PC-9 (cell line): ENCODE results near the gene MRPS23. TPM values are rescaled to one million over a fixed set of nuclear protein-coding genes. Genes with fewer than 3 reads are reported as not detected.

Experiments
- BruUV-seq: library from RNA; stranded (reverse); fragments of 400-500 nt; replicated peaks from 2 replicates; lab custom pipeline; 2021; lab: Mats Ljungman, UMichigan
- CTCF ChIA-PET: fragments of 300-600 bp; sonication (Branson Sonifier 250); formaldehyde crosslinking; loops from one replicate; lab custom pipeline; 2022; ENCODE audit warnings: antibody characterized with exemption; lab: Charles Lee
- POLR2A ChIA-PET: fragments of 300-600 bp; sonication (Branson Sonifier 250); formaldehyde crosslinking; loops from one replicate; lab custom pipeline; 2022; ENCODE audit warnings: antibody characterized with exemption; ENCODE audit not compliant: unreplicated experiment; lab: Charles Lee
- DNase-seq, 2 experiments: peaks; one replicate each; pipeline versions ENCODE4 v3.0.0 to v3.0.0-alpha.2; 2015 to 2022; ENCODE audit warnings: mixed read lengths in 1 of 2
- H2AFZ ChIP-seq: fragments of 200-600 bp; sonication (generic); 2 replicates; pipeline ENCODE4 v1.8.1; 2017; ENCODE audit warnings: antibody characterized with exemption
- H3F3A ChIP-seq: fragments of 200-600 bp; sonication (generic); 2 replicates; pipeline ENCODE4 v1.8.1; 2017; ENCODE audit warnings: antibody characterized with exemption, mild to moderate bottlenecking, low read depth; ENCODE audit not compliant: insufficient read depth
- H3K27ac ChIP-seq: fragments of 200-600 bp; sonication (generic); 2 replicates; pipeline ENCODE4 v1.6.1; 2016; ENCODE audit warnings: mixed run types
- H3K27me3 ChIP-seq: fragments of 200-600 bp; sonication (generic); 2 replicates; pipeline ENCODE4 v1.6.1; 2016; ENCODE audit warnings: low read depth, mixed run types; ENCODE audit not compliant: insufficient read depth
- H3K36me3 ChIP-seq: fragments of 200-600 bp; sonication (generic); 2 replicates; pipeline ENCODE4 v1.6.1; 2016; ENCODE audit warnings: low read depth, mixed run types
- H3K4me1 ChIP-seq: fragments of 200-600 bp; sonication (generic); replicated peaks from 2 replicates; pipeline ENCODE4 v1.6.1; 2016; ENCODE audit warnings: mixed run types; ENCODE audit not compliant: insufficient read depth
- H3K4me2 ChIP-seq: fragments of 200-600 bp; sonication (generic); 2 replicates; pipeline ENCODE4 v1.6.1; 2017; ENCODE audit warnings: mixed run types
- H3K4me3 ChIP-seq: fragments of 200-600 bp; sonication (generic); 2 replicates; pipeline ENCODE4 v1.6.1; 2016; ENCODE audit warnings: mixed run types
- H3K79me2 ChIP-seq: fragments of 200-600 bp; sonication (generic); 2 replicates; pipeline ENCODE4 v1.6.1; 2017; ENCODE audit warnings: low read depth, mixed run types
- H3K9me2 ChIP-seq: fragments of 200-600 bp; sonication (generic); 2 replicates; pipeline ENCODE4 v1.8.1; 2017; ENCODE audit warnings: mild to moderate bottlenecking; ENCODE audit not compliant: insufficient read depth
- H3K9me3 ChIP-seq: fragments of 200-600 bp; sonication (generic); 2 replicates; pipeline ENCODE4 v1.8.1; 2016; ENCODE audit warnings: low read depth; ENCODE audit not compliant: insufficient read depth
- H4K20me1 ChIP-seq: fragments of 200-600 bp; sonication (generic); 2 replicates; pipeline ENCODE4 v1.8.1; 2017; ENCODE audit not compliant: insufficient read depth
- CTCF ChIP-seq: fragments of 200-600 bp; sonication (generic); conservative IDR thresholded peaks from 2 replicates; pipeline ENCODE4 v1.6.1; 2017; ENCODE audit warnings: mixed run types, antibody characterized with exemption, mild to moderate bottlenecking, moderate library complexity
- EZH2 ChIP-seq: fragments of 200-600 bp; sonication (generic); IDR thresholded peaks from 2 replicates; pipeline ENCODE4 v1.8.0; 2017; ENCODE audit warnings: antibody characterized with exemption, low read depth
- intact Hi-C: fragments of 100-400 bp; cut with micrococcal nuclease; formaldehyde crosslinking; loops from one replicate; pipeline ENCODE4 v1.10.0; 2022; ENCODE audit not compliant: unreplicated experiment
- total RNA-seq: library from RNA; stranded (reverse); gene quantifications from 2 replicates; pipeline ENCODE4 v1.2.3, GENCODE V29; 2021

The MRPS23 gene
- total RNA-seq, 1 experiment from 2014 or later, result 49.7 TPM

- Histone ChIP-seq H3K9me3 (no peaks in the 10 kb centered on the region), H3K27me3 (no peaks in the 10 kb centered on the region), H2AFZ (no peak overlapping the region), H3K36me3 (no peaks in the 10 kb centered on the region), H3K4me2 (no peak overlapping the region), H4K20me1 (no peaks in the 10 kb centered on the region), H3K4me3 (no peak overlapping the region), H3K9me2 (no peaks in the 10 kb centered on the region), H3K79me2 (no peaks in the 10 kb centered on the region), H3F3A (peaks cover 20% of the 10 kb centered on the region; the same call in 1 of the 2 replicates), H3K4me1 (peaks cover 25% of the 10 kb centered on the region), H3K27ac (no peak overlapping the region)
- intact Hi-C loops, result no loop called here
- no TSS peak for BruUV-seq
- ChIA-PET POLR2A (no interaction called here), CTCF (interaction anchor here (0.7 kb wide), 1 partner anchor 33 kb away, joined by 6 read pairs; no protein-coding TSS in a partner anchor)
- no peak for DNase-seq
- TF ChIP-seq CTCF (no peak), EZH2 (no peak)
Observed at GRCh38 chr17:57866319-57866718, 16.5 kb upstream of the MRPS23 start.

GRCh38 chr17:57864273-57864672, 14.4 kb upstream of the MRPS23 start:
- TF ChIP-seq EZH2, result no peak
- no peak for TF ChIP-seq CTCF
- H3K27me3 ChIP-seq, result no peaks in the 10 kb centered on the region
- no peak for DNase-seq
- no peak overlapping the region for H3K27ac ChIP-seq
- peaks cover 31% of the 10 kb centered on the region for H3F3A ChIP-seq
- H3K9me3 ChIP-seq, result no peaks in the 10 kb centered on the region
- no peaks in the 10 kb centered on the region for H3K79me2 ChIP-seq
- POLR2A ChIA-PET, result no interaction called here
- intact Hi-C loops, result loop anchor here (5.0 kb wide), 2 partner anchors 38 to 83 kb away; no protein-coding TSS in a partner anchor
- no peak overlapping the region for H3K4me2 ChIP-seq
- no peaks in the 10 kb centered on the region for H4K20me1 ChIP-seq
- BruUV-seq, result no TSS peak
- peaks cover 34% of the 10 kb centered on the region for H3K4me1 ChIP-seq
- H3K4me3 ChIP-seq, result no peak overlapping the region
- no peaks in the 10 kb centered on the region for H3K9me2 ChIP-seq
- CTCF ChIA-PET, result no interaction called here
- no peaks in the 10 kb centered on the region for H3K36me3 ChIP-seq
- no peak overlapping the region for H2AFZ ChIP-seq

GRCh38 chr17:57862694-57863667, 13.1 kb upstream of the MRPS23 start:
- TF ChIP-seq EZH2 (no peak), CTCF (no peak)
- CTCF ChIA-PET, result no interaction called here
- H2AFZ ChIP-seq, result no peak overlapping the region
- no peaks in the 10 kb centered on the region for H3K36me3 ChIP-seq
- DNase-seq, result no peak
- intact Hi-C loops, result loop anchor here (5.0 kb wide), 2 partner anchors 39 to 84 kb away; no protein-coding TSS in a partner anchor
- no peaks in the 10 kb centered on the region for H3K79me2 ChIP-seq
- no TSS peak for BruUV-seq
- H3K27ac ChIP-seq, result no peak overlapping the region
- peaks cover 25% of the 10 kb centered on the region for H3K4me1 ChIP-seq
- no peaks in the 10 kb centered on the region for H3K9me2 ChIP-seq
- POLR2A ChIA-PET, result no interaction called here
- H3K4me2 ChIP-seq, result peak overlapping the region; percentile 98
- H3K27me3 ChIP-seq, result no peaks in the 10 kb centered on the region
- H3F3A ChIP-seq, result peaks cover 36% of the 10 kb centered on the region
- H3K9me3 ChIP-seq, result no peaks in the 10 kb centered on the region
- H4K20me1 ChIP-seq, result no peaks in the 10 kb centered on the region
- H3K4me3 ChIP-seq, result no peak overlapping the region
